ENCODE measurements around the gene SCG5. TPM values are rescaled to one million over a fixed set of nuclear protein-coding genes. Genes with fewer than 3 reads are reported as not detected.
"Not testable (repeated sequence)": the region's sequence is repeated elsewhere in the genome, so short reads cannot be mapped to it uniquely, and the experiment has no call there.

SCG5 gene
- 7.0 TPM for polyA plus RNA-seq (ENCODE audit: insufficient read length)

GRCh38 chr15:32641517-32642059 is at the start of gene SCG5:
Gene SCG5 (plus strand): TSS chr15:32641710. CDS start chr15:32643593, 1,883 bp downstream.
- DNase-seq = peak; percentile 55

- DNase-seq = not testable (repeated sequence)
Measured at GRCh38 chr15:32593151-32593550, 48.4 kb upstream of the SCG5 start, which contains the start of gene GOLGA8N. Gene GOLGA8N (plus strand): TSS chr15:32593456.

GRCh38 chr15:32609518-32609917 is 32.0 kb upstream of the SCG5 start:
- not testable (repeated sequence) for DNase-seq

- DNase-seq = peak; percentile 6
Measured at GRCh38 chr15:32610719-32611118, 30.8 kb upstream of the SCG5 start.

DNA sequence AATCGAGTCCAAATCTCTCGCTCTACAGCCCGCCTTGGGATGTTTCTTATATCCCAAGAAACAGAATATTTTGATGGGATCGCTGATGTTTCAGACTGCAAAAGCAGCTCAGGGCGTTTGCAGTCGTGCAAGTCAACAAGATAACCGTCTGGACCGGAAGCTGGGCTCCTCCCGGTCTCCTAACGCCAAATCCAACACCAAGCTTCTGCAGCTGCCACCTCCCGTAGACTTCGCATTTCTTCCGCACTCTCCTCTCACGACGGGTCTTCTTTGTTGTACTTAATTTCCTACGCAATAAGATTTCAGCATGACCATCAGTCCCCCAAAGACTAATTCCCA is 26.8 kb upstream of the SCG5 start:
- DNase-seq = not testable (repeated sequence)

GRCh38 chr15:32615051-32615870 is 26.2 kb upstream of the SCG5 start, which contains the start of gene ARHGAP11A:
Gene ARHGAP11A (plus strand): TSS chr15:32615504. CDS start chr15:32616212, 708 bp downstream.
- peak; percentile 85 for DNase-seq

GRCh38 chr15:32615871-32616426 is 25.6 kb upstream of the SCG5 start:
- not testable (repeated sequence) for DNase-seq

- no peak for DNase-seq
Measured at GRCh38 chr15:32636410-32636809, 5.1 kb upstream of the SCG5 start.

DNA sequence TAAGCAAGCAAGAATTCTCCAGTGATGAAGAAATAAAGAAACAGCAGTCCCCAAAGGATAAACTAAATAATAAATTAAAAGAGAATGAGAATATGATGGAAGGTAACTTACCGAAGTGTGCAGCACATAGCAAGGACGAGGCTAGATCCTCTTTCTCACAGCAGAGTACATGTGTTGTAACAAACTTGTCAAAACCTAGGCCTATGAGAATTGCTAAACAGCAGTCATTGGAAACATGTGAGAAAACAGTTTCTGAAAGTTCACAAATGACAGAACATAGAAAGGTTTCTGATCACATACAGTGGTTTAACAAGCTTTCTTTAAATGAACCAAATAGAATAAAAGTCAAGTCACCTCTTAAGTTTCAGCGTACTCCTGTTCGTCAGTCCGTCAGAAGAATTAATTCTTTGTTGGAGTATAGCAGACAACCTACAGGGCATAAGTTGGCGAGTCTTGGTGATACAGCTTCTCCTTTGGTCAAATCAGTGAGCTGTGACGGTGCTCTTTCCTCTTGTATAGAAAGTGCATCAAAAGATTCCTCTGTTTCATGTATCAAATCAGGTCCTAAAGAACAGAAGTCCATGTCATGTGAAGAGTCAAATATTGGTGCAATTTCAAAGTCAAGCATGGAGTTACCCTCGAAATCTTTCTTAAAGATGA is 4.5 kb upstream of the SCG5 start:
- no peak for DNase-seq

- DNase-seq = no peak
Measured at GRCh38 chr15:32637704-32638103, 3.8 kb upstream of the SCG5 start.

DNA sequence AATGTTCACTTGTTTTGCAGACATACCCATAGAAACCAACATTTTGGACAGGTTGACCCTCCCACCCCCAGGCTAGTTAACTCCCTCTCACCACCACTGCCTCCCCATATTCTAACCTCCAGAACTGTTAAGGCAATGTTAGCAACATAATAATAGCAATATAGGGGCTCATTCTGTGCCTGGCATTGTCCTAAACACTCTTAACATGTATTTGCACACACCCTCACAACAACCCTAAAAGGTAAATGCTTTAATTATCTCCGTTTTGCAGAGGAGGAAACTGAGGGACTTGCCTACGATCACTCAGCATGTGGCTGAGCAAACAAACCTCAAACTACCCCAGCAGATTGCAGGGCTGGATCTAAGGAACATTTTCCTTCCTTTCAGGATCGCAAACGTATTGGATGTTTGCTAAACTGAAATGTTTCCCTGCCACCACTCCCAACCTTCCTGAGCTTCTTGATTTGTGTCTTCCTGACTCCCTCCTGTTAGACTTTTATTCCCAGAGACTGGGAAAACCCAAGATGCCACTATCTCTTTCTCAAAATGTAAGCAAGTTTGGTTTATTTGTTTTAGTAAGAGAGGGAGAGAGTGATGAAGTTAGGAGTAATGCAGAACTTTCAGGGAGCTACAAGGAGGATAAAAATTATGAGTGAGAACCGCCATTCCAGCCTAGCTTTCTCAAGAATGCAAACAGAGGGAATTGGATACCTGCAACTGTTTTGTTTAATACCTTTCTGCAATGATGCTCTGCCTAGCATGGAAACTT is 1.3 kb downstream of the SCG5 start:
- no peak for DNase-seq

DNA sequence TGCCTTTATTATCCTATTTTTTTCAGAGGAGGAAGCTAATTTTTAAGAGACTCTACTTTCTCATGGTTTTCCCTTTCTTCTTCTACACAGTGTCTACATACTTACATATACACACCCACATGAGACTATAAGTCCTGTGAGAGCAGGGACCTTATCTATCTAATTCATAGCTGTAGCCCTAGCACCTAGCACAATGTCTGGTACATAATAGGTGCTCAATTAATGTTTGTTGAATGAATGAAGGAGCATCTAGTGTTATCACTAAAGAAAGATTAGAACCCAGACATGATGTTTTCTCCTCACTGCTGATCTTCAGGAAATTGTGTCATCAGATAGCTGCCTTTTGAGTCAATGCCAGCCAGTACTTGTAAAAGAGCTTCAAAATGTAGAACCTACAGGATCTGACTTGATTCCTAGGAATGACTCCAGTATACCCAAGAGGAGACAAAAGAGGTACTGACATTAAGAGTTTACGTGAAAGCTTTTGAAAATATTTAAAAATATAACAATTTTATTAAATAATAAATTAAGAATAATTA is 2.5 kb downstream of the SCG5 start:
- DNase-seq = no peak

- no peak for DNase-seq
Measured at GRCh38 chr15:32646291-32646690, 4.8 kb downstream of the SCG5 start.

DNA sequence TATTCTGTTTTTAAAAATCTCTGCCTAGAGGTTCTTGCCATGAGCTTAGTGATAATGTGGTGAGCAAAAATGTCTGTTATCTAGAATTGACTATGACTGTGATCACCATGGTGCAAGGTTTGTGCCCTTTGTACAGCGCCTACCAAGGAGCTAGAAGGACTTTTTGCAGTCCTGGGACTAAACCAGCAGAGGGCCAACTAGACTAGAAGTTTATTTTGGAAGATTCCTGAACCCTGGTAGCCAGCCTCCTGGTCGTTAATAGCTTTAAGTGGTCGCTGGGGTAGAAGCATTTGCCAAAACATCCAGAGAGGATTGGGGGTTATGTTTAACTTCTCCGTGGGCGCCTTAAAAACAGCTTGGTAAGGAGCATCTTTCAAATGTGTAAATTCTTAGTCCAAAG is 7.8 kb downstream of the SCG5 start:
- DNase-seq = no peak

GRCh38 chr15:32651229-32651837 is 9.8 kb downstream of the SCG5 start:
- no peak for DNase-seq

DNA sequence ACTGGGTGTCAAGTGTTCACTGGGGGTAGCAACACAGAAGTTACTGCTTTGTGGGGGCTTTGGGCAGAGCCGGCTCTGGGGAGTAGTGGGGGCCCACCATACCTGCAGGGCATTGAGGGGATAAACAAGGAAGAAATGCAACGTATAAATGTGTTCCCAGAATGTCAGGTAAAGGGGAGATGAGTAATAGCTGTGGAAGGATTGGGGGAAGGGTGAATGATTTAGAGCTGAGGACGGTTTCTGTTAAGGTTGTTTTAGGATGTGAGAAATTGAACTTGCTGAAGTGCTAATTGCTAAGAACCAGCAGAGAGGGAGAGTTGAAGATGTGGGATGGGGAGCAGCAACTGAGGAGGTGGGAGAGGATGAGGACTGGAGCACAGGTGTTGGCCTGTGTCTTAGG is 10.7 kb downstream of the SCG5 start:
- DNase-seq = no peak

- no peak for DNase-seq
Measured at GRCh38 chr15:32656091-32656490, 14.6 kb downstream of the SCG5 start.

GRCh38 chr15:32656496-32656895 is 15.0 kb downstream of the SCG5 start:
- DNase-seq = no peak

DNA sequence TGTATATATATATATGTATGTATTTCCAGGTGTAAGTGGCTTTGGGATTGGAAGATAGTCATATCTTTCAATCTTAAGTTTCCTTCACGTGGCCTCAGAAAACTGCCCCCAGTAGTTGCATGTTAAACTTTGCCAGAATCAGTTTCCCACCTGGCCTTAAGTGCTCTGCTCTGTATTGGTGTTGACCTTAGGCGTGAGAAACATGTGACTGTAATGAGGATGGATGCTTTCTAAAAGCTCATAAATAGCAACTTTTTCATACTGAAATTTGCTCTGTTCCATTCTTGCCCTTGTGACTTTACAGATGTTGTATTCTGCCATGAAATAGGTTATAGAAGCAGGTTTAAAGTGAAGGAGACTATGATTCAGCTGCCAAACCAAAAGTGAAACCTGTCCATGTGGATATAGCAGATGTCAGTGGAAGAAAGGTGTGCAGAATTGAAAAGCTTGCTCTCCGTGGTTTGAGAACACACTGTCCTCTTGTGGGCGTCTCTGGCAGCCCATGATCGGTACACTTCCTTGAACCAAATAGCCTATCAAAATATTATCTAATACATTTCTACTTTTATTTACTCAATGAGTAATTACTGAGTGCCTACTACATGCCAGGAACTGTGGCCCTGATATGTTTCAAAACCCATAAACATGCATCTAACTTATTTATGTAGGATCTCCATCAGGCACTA is 15.8 kb downstream of the SCG5 start:
- no peak for DNase-seq

- no peak for DNase-seq
Measured at GRCh38 chr15:32657941-32658340, 16.4 kb downstream of the SCG5 start.

Data from hindlimb muscle (tissue), 1 donor.